GM12892 (cell line): ENCODE data around the gene ASTN2.

ENCODE experiments used
- POLR2A ChIP-seq: IDR thresholded peaks from 2 replicates; pipeline ENCODE4 v1.6.1; 2011; ENCODE audit warnings: low read depth, low read length, control low read depth
- TAF1 ChIP-seq: IDR thresholded peaks from 2 replicates; pipeline ENCODE4 v1.6.1; 2011; ENCODE audit warnings: low read depth, mild to moderate bottlenecking, control low read depth, low read length, borderline replicate concordance

- TF ChIP-seq POLR2A = no peak
- TF ChIP-seq TAF1 = no peak
Observed at GRCh38 chr9:116724123-116724522, 690.7 kb downstream of the ASTN2 start.
